Middle frontal gyrus (tissue), 1 donor: Measurements from ENCODE around the gene KCNIP4.
A peak's percentile ranks its signal among the peaks of the same experiment; 100 is the strongest.

Experiments
- DNase-seq: peaks from one replicate; pipeline ENCODE4 v3.0.0-alpha.2; 2015; ENCODE audit warnings: low spot score; ENCODE audit errors: extremely low spot score

Gene KCNIP4

GRCh38 chr4:21097865-21098264 is 850.7 kb downstream of the KCNIP4 start:
- no peak for DNase-seq

GRCh38 chr4:21097026-21097425 is 851.5 kb downstream of the KCNIP4 start:
- no peak for DNase-seq

GRCh38 chr4:21092531-21092930 is 856.0 kb downstream of the KCNIP4 start:
- no peak for DNase-seq

- no peak for DNase-seq
These were observed 858.4 kb downstream of the KCNIP4 start for GRCh38 chr4:21090094-21090666.

- no peak for DNase-seq
These were observed 865.2 kb downstream of the KCNIP4 start for GRCh38 chr4:21083413-21083812.

GRCh38 chr4:21077967-21078366 is 870.6 kb downstream of the KCNIP4 start:
- DNase-seq, result no peak

GRCh38 chr4:21067351-21067750 is 881.2 kb downstream of the KCNIP4 start:
- DNase-seq, result no peak

- DNase-seq, result no peak
These were observed 886.7 kb downstream of the KCNIP4 start for GRCh38 chr4:21061902-21062301.

GRCh38 chr4:21046141-21046540 is 902.4 kb downstream of the KCNIP4 start:
- DNase-seq, result no peak

GRCh38 chr4:21045119-21045518 is 903.5 kb downstream of the KCNIP4 start:
- no peak for DNase-seq

- DNase-seq, result no peak
These were observed 906.9 kb downstream of the KCNIP4 start for GRCh38 chr4:21041708-21042107.

- no peak for DNase-seq
These were observed 913.8 kb downstream of the KCNIP4 start for GRCh38 chr4:21034728-21035127.

- DNase-seq, result no peak
These were observed 916.4 kb downstream of the KCNIP4 start for GRCh38 chr4:21032089-21032645.

- DNase-seq, result no peak
These were observed 929.8 kb downstream of the KCNIP4 start for GRCh38 chr4:21018817-21019216.

GRCh38 chr4:21013501-21013900 is 935.1 kb downstream of the KCNIP4 start:
- no peak for DNase-seq

- no peak for DNase-seq
These were observed 935.7 kb downstream of the KCNIP4 start for GRCh38 chr4:21012851-21013331.

- no peak for DNase-seq
These were observed 937.5 kb downstream of the KCNIP4 start for GRCh38 chr4:21011106-21011505.

- DNase-seq, result no peak
These were observed 938.6 kb downstream of the KCNIP4 start for GRCh38 chr4:21009956-21010355.

- no peak for DNase-seq
These were observed 942.9 kb downstream of the KCNIP4 start for GRCh38 chr4:21005647-21006046.

GRCh38 chr4:21002976-21003375 is 945.6 kb downstream of the KCNIP4 start:
- no peak for DNase-seq

- DNase-seq, result peak; percentile 35
These were observed 946.3 kb downstream of the KCNIP4 start for GRCh38 chr4:21002286-21002685.

- no peak for DNase-seq
These were observed 947.1 kb downstream of the KCNIP4 start for GRCh38 chr4:21001490-21001889.

- DNase-seq, result no peak
These were observed 950.7 kb downstream of the KCNIP4 start for GRCh38 chr4:20997886-20998285.
